Measurements from ENCODE around the gene GRID2. TPM values are rescaled to one million over a fixed set of nuclear protein-coding genes. Genes with fewer than 3 reads are reported as not detected.

GRID2 gene
- total and polyA plus RNA-seq, 11 donors, result 0.29 to 0.38 (median 0.33) TPM; not detected in 8

DNA sequence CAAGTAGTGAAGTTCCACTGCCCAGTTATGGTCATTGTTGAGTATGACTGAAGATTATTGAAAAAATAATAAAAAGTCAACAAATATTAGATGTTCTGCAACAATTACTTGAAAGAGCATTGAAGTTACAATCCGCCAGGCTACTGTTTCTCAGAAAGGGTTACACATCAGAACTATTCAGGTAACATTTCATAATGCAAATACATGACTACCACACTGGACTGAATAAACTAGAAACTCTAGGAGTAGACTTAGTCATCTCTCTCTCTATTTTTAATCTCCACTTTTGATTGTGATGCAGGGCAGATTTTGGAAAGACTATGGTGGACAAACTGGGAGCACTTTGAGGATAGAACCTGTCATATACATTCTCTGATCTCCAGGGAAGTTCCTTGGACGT, 776.5 kb downstream of the GRID2 start:
- H3K36me3 ChIP-seq, result no peaks in the 10 kb centered on the region
- intact Hi-C loops (cut with DNase I), result no loop called here
- TF ChIP-seq, protein P1, sequence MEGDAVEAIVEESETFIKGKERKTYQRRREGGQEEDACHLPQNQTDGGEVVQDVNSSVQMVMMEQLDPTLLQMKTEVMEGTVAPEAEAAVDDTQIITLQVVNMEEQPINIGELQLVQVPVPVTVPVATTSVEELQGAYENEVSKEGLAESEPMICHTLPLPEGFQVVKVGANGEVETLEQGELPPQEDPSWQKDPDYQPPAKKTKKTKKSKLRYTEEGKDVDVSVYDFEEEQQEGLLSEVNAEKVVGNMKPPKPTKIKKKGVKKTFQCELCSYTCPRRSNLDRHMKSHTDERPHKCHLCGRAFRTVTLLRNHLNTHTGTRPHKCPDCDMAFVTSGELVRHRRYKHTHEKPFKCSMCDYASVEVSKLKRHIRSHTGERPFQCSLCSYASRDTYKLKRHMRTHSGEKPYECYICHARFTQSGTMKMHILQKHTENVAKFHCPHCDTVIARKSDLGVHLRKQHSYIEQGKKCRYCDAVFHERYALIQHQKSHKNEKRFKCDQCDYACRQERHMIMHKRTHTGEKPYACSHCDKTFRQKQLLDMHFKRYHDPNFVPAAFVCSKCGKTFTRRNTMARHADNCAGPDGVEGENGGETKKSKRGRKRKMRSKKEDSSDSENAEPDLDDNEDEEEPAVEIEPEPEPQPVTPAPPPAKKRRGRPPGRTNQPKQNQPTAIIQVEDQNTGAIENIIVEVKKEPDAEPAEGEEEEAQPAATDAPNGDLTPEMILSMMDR (IDR thresholded peaks at IDR 0.05), result no peak
- no peak for TF ChIP-seq POLR2A (IDR thresholded peaks at IDR 0.05)
- WGBS, 4 donors, result 62 to 82% (median 66%) methylated on average over 2 of the region's 2 CpGs
- no peaks in the 10 kb centered on the region for H3K4me1 ChIP-seq
- H3K27me3 ChIP-seq, result no peaks in the 10 kb centered on the region
- DNase-seq (no peak), ATAC-seq (no peak)
- H3K4me3 ChIP-seq, result no peak overlapping the region
- H3K27ac ChIP-seq, result no peak overlapping the region
- peaks cover 0 to 3% (median 0%) of the 10 kb centered on the region in 12 donors for H3K9me3 ChIP-seq

GRCh38 chr4:93084599-93085305, 781.0 kb downstream of the GRID2 start:
- Histone ChIP-seq H3K4me3 (no peak overlapping the region), H3K4me1 (no peaks in the 10 kb centered on the region), H3K27ac (no peak overlapping the region), H3K9me3 (no peaks in the 10 kb centered on the region), H3K36me3 (no peaks in the 10 kb centered on the region), H3K27me3 (no peaks in the 10 kb centered on the region)
- DNase-seq (no peak), ATAC-seq (no peak)
- 62 to 68% (median 66%) methylated on average over 10 of the region's 10 CpGs for WGBS, 4 donors
- TF ChIP-seq, protein P1 (IDR thresholded peaks at IDR 0.05), result no peak
- no peak for TF ChIP-seq POLR2A (IDR thresholded peaks at IDR 0.05)
- intact Hi-C loops (cut with DNase I), result no loop called here

- Histone ChIP-seq H3K4me1 (no peaks in the 10 kb centered on the region), H3K4me3 (no peak overlapping the region), H3K36me3 (no peaks in the 10 kb centered on the region), H3K27ac (no peak overlapping the region), H3K9me3 (no peaks in the 10 kb centered on the region), H3K27me3 (no peaks in the 10 kb centered on the region)
- intact Hi-C loops (cut with DNase I), result no loop called here
- ATAC-seq (no peak), DNase-seq (no peak)
- no peak for TF ChIP-seq POLR2A (IDR thresholded peaks at IDR 0.05)
- TF ChIP-seq, protein P1 (IDR thresholded peaks at IDR 0.05), result no peak
- 63 to 68% (median 65%) methylated on average over 4 of the region's 4 CpGs for WGBS, 4 donors
Observed at GRCh38 chr4:93086356-93086755, 782.6 kb downstream of the GRID2 start.

DNA sequence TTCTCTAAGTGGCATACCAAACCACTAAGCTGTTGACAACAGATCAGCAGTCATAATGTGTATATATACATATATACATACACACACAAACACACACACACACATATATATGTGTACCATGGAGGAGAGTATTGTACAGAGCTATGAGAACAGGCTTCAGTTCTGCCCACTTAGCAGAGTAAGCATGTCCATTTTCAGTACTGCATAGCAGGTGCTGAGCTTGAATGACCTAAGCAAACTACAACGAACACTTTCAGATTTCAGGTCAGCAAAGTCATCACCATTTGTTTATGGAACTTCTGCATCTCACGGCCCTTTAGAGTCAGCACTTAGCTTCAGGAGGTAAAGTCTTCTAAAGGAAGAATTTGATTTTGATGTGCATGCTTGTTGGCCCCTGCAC, 789.0 kb downstream of the GRID2 start:
- DNase-seq (no peak), ATAC-seq (no peak)
- H3K36me3 ChIP-seq, result no peaks in the 10 kb centered on the region
- TF ChIP-seq, protein P1 (IDR thresholded peaks at IDR 0.05), result no peak
- TF ChIP-seq POLR2A (IDR thresholded peaks at IDR 0.05), result no peak
- no peak overlapping the region for H3K4me3 ChIP-seq
- H3K27me3 ChIP-seq, result no peaks in the 10 kb centered on the region
- WGBS, 4 donors, result 78 to 90% (median 86%) methylated on average over 2 of the region's 2 CpGs
- H3K4me1 ChIP-seq, result no peaks in the 10 kb centered on the region
- no peak overlapping the region for H3K27ac ChIP-seq
- no peaks in the 10 kb centered on the region for H3K9me3 ChIP-seq
- intact Hi-C loops (cut with DNase I), result no loop called here
